ENCODE data around the gene PDE3A. TPM values are rescaled to one million over a fixed set of nuclear protein-coding genes. Genes with fewer than 3 reads are reported as not detected.

PDE3A gene
- total and polyA plus RNA-seq, 4 experiments from 2014 or later = not detected

- Mint-ChIP-seq H3K4me3 (no peak overlapping the region), H3K4me1 (no peaks in the 10 kb centered on the region), H3K27ac (no peak overlapping the region), H3K9me3 (no peaks in the 10 kb centered on the region), H3K27me3 (peaks cover 2 to 6% of the 10 kb centered on the region in 2 donors), H3K36me3 (no peaks in the 10 kb centered on the region)
- CTCF ChIA-PET (ENCODE audit: partially characterized antibody) = interaction anchor here (1.0 kb wide), 1 partner anchor 9 kb away, joined by 3 read pairs; no protein-coding TSS in a partner anchor
- intact Hi-C loops (cut with micrococcal nuclease) = no loop called here
- no peak for DNase-seq
- H3K4me3 ChIP-seq (ENCODE audit: low read length in 2 of 2) = no peak overlapping the region
- H3K36me3 ChIP-seq (ENCODE audit: insufficient read depth, low read length) = no peaks in the 10 kb centered on the region
- H3K27me3 ChIP-seq (ENCODE audit: insufficient read depth, low read length) = no peaks in the 10 kb centered on the region
- POLR2A ChIA-PET (ENCODE audit: partially characterized antibody) = no interaction called here
- no peaks in the 10 kb centered on the region for H3K9me3 ChIP-seq (ENCODE audit: control insufficient read depth in 1 of 2, low read length in 2 of 2)
- no peaks in the 10 kb centered on the region for H3K4me1 ChIP-seq (ENCODE audit: insufficient read depth, low read length)
- no peak overlapping the region for H3K27ac ChIP-seq (ENCODE audit: low read depth, low read length)
Measured at GRCh38 chr12:20444595-20445170, 76.3 kb downstream of the PDE3A start.

GRCh38 chr12:20445687-20446086, 77.3 kb downstream of the PDE3A start:
- no peak overlapping the region for H3K27ac ChIP-seq (ENCODE audit: low read depth, low read length)
- H3K36me3 ChIP-seq (ENCODE audit: insufficient read depth, low read length) = no peaks in the 10 kb centered on the region
- ChIA-PET CTCF (ENCODE audit: partially characterized antibody) (no interaction called here), POLR2A (ENCODE audit: partially characterized antibody) (no interaction called here)
- H3K4me1 ChIP-seq (ENCODE audit: insufficient read depth, low read length) = no peaks in the 10 kb centered on the region
- intact Hi-C loops (cut with micrococcal nuclease) = no loop called here
- Mint-ChIP-seq H3K36me3 (no peaks in the 10 kb centered on the region), H3K27ac (no peak overlapping the region), H3K4me3 (no peak overlapping the region), H3K9me3 (no peaks in the 10 kb centered on the region), H3K27me3 (peaks cover 2% of the 10 kb centered on the region in 2 donors), H3K4me1 (no peaks in the 10 kb centered on the region)
- no peaks in the 10 kb centered on the region for H3K9me3 ChIP-seq (ENCODE audit: control insufficient read depth in 1 of 2, low read length in 2 of 2)
- H3K4me3 ChIP-seq (ENCODE audit: low read length in 2 of 2) = no peak overlapping the region
- H3K27me3 ChIP-seq (ENCODE audit: insufficient read depth, low read length) = no peaks in the 10 kb centered on the region
- DNase-seq = no peak

GRCh38 chr12:20446836-20447235, 78.5 kb downstream of the PDE3A start:
- Histone ChIP-seq H3K4me3 (ENCODE audit: low read length in 2 of 2) (no peak overlapping the region), H3K27ac (ENCODE audit: low read depth, low read length) (no peak overlapping the region), H3K27me3 (ENCODE audit: insufficient read depth, low read length) (no peaks in the 10 kb centered on the region), H3K9me3 (ENCODE audit: control insufficient read depth in 1 of 2, low read length in 2 of 2) (no peaks in the 10 kb centered on the region), H3K4me1 (ENCODE audit: insufficient read depth, low read length) (no peaks in the 10 kb centered on the region), H3K36me3 (ENCODE audit: insufficient read depth, low read length) (no peaks in the 10 kb centered on the region)
- no peak overlapping the region for H3K27ac Mint-ChIP-seq
- no peak overlapping the region for H3K4me3 Mint-ChIP-seq
- H3K4me1 Mint-ChIP-seq = no peaks in the 10 kb centered on the region
- intact Hi-C loops (cut with micrococcal nuclease) = no loop called here
- H3K9me3 Mint-ChIP-seq = no peaks in the 10 kb centered on the region
- ChIA-PET POLR2A (ENCODE audit: partially characterized antibody) (no interaction called here), CTCF (ENCODE audit: partially characterized antibody) (no interaction called here)
- no peaks in the 10 kb centered on the region for H3K36me3 Mint-ChIP-seq
- DNase-seq = no peak
- H3K27me3 Mint-ChIP-seq = peaks cover 2% of the 10 kb centered on the region in 2 donors

GRCh38 chr12:20448781-20449180, 80.4 kb downstream of the PDE3A start:
- H3K27me3 Mint-ChIP-seq = peaks cover 0 to under 1% of the 10 kb centered on the region in 2 donors
- Histone ChIP-seq H3K4me3 (ENCODE audit: low read length in 2 of 2) (no peak overlapping the region), H3K27me3 (ENCODE audit: insufficient read depth, low read length) (no peaks in the 10 kb centered on the region), H3K4me1 (ENCODE audit: insufficient read depth, low read length) (no peaks in the 10 kb centered on the region), H3K27ac (ENCODE audit: low read depth, low read length) (no peak overlapping the region), H3K9me3 (ENCODE audit: control insufficient read depth in 1 of 2, low read length in 2 of 2) (no peaks in the 10 kb centered on the region), H3K36me3 (ENCODE audit: insufficient read depth, low read length) (no peaks in the 10 kb centered on the region)
- no peaks in the 10 kb centered on the region for H3K36me3 Mint-ChIP-seq
- H3K4me3 Mint-ChIP-seq = no peak overlapping the region
- DNase-seq = no peak
- H3K9me3 Mint-ChIP-seq = no peaks in the 10 kb centered on the region
- intact Hi-C loops (cut with micrococcal nuclease) = no loop called here
- CTCF ChIA-PET (ENCODE audit: partially characterized antibody) = no interaction called here
- POLR2A ChIA-PET (ENCODE audit: partially characterized antibody) = no interaction called here
- no peaks in the 10 kb centered on the region for H3K4me1 Mint-ChIP-seq
- no peak overlapping the region for H3K27ac Mint-ChIP-seq

GRCh38 chr12:20450591-20451180, 82.3 kb downstream of the PDE3A start:
- DNase-seq = no peak
- Mint-ChIP-seq H3K27me3 (no peaks in the 10 kb centered on the region), H3K4me1 (no peaks in the 10 kb centered on the region), H3K36me3 (no peaks in the 10 kb centered on the region), H3K27ac (no peak overlapping the region), H3K9me3 (peaks cover 0 to 2% (median 0%) of the 10 kb centered on the region in 8 donors), H3K4me3 (no peak overlapping the region)
- Histone ChIP-seq H3K36me3 (ENCODE audit: insufficient read depth, low read length) (no peaks in the 10 kb centered on the region), H3K27ac (ENCODE audit: low read depth, low read length) (no peak overlapping the region), H3K4me1 (ENCODE audit: insufficient read depth, low read length) (no peaks in the 10 kb centered on the region), H3K9me3 (ENCODE audit: control insufficient read depth in 1 of 2, low read length in 2 of 2) (no peaks in the 10 kb centered on the region), H3K27me3 (ENCODE audit: insufficient read depth, low read length) (no peaks in the 10 kb centered on the region), H3K4me3 (ENCODE audit: low read length in 2 of 2) (no peak overlapping the region)
- ChIA-PET CTCF (ENCODE audit: partially characterized antibody) (interaction anchor here (1.1 kb wide), 1 partner anchor 11 kb away, joined by 3 read pairs; no protein-coding TSS in a partner anchor), POLR2A (ENCODE audit: partially characterized antibody) (no interaction called here)
- intact Hi-C loops (cut with micrococcal nuclease) = no loop called here

- ChIA-PET POLR2A (ENCODE audit: partially characterized antibody) (no interaction called here), CTCF (ENCODE audit: partially characterized antibody) (no interaction called here)
- Histone ChIP-seq H3K36me3 (ENCODE audit: insufficient read depth, low read length) (no peaks in the 10 kb centered on the region), H3K9me3 (ENCODE audit: control insufficient read depth in 1 of 2, low read length in 2 of 2) (no peaks in the 10 kb centered on the region), H3K4me3 (ENCODE audit: low read length in 2 of 2) (no peak overlapping the region), H3K27me3 (ENCODE audit: insufficient read depth, low read length) (no peaks in the 10 kb centered on the region), H3K4me1 (ENCODE audit: insufficient read depth, low read length) (no peaks in the 10 kb centered on the region), H3K27ac (ENCODE audit: low read depth, low read length) (no peak overlapping the region)
- no peak for DNase-seq
- no peaks in the 10 kb centered on the region for H3K36me3 Mint-ChIP-seq
- H3K27me3 Mint-ChIP-seq = no peaks in the 10 kb centered on the region
- peaks cover 0 to 2% (median 0%) of the 10 kb centered on the region in 8 donors for H3K9me3 Mint-ChIP-seq
- no peaks in the 10 kb centered on the region for H3K4me1 Mint-ChIP-seq
- H3K4me3 Mint-ChIP-seq = no peak overlapping the region
- no peak overlapping the region for H3K27ac Mint-ChIP-seq
- intact Hi-C loops (cut with micrococcal nuclease) = no loop called here
Measured at GRCh38 chr12:20451761-20452160, 83.4 kb downstream of the PDE3A start.

GRCh38 chr12:20452496-20453010, 84.2 kb downstream of the PDE3A start:
- intact Hi-C loops (cut with micrococcal nuclease) = no loop called here
- H3K9me3 Mint-ChIP-seq = peaks cover 0 to 2% (median 0%) of the 10 kb centered on the region in 8 donors
- no peaks in the 10 kb centered on the region for H3K36me3 ChIP-seq (ENCODE audit: insufficient read depth, low read length)
- CTCF ChIA-PET (ENCODE audit: partially characterized antibody) = no interaction called here
- H3K9me3 ChIP-seq (ENCODE audit: control insufficient read depth in 1 of 2, low read length in 2 of 2) = no peaks in the 10 kb centered on the region
- no peak overlapping the region for H3K4me3 Mint-ChIP-seq
- H3K4me3 ChIP-seq (ENCODE audit: low read length in 2 of 2) = no peak overlapping the region
- POLR2A ChIA-PET (ENCODE audit: partially characterized antibody) = no interaction called here
- no peaks in the 10 kb centered on the region for H3K27me3 Mint-ChIP-seq
- no peaks in the 10 kb centered on the region for H3K4me1 ChIP-seq (ENCODE audit: insufficient read depth, low read length)
- DNase-seq = no peak
- H3K27ac Mint-ChIP-seq = no peak overlapping the region
- no peaks in the 10 kb centered on the region for H3K27me3 ChIP-seq (ENCODE audit: insufficient read depth, low read length)
- H3K27ac ChIP-seq (ENCODE audit: low read depth, low read length) = no peak overlapping the region
- no peaks in the 10 kb centered on the region for H3K36me3 Mint-ChIP-seq
- no peaks in the 10 kb centered on the region for H3K4me1 Mint-ChIP-seq
